Neuron (in vitro differentiated cells): ENCODE results near the gene NR1H4.
"Not testable (repeated sequence)": the region's sequence is repeated elsewhere in the genome, so short reads cannot be mapped to it uniquely, and the experiment has no call there.

Experiments
- H2AFZ ChIP-seq: one replicate; pipeline ENCODE4 v1.6.1; 2013; ENCODE audit warnings: low read depth, mild to moderate bottlenecking, inconsistent platforms, low read length, moderate library complexity
- H3K27me3 ChIP-seq: one replicate; pipeline ENCODE4 v1.6.1; 2013; ENCODE audit warnings: low read length; ENCODE audit not compliant: insufficient read depth
- H3K36me3 ChIP-seq: one replicate; pipeline ENCODE4 v1.6.1; 2013; ENCODE audit warnings: low read length; ENCODE audit not compliant: insufficient read depth
- H3K4me1 ChIP-seq: one replicate; pipeline ENCODE4 v1.6.1; 2013; ENCODE audit warnings: low read length; ENCODE audit not compliant: insufficient read depth
- H3K4me3 ChIP-seq: 2 replicates; pipeline ENCODE4 v1.5.1; 2013; ENCODE audit warnings: mild to moderate bottlenecking, low read length, moderate library complexity
- H3K9me3 ChIP-seq: one replicate; pipeline ENCODE4 v1.6.1; 2013; ENCODE audit warnings: low read length

Gene NR1H4

DNA sequence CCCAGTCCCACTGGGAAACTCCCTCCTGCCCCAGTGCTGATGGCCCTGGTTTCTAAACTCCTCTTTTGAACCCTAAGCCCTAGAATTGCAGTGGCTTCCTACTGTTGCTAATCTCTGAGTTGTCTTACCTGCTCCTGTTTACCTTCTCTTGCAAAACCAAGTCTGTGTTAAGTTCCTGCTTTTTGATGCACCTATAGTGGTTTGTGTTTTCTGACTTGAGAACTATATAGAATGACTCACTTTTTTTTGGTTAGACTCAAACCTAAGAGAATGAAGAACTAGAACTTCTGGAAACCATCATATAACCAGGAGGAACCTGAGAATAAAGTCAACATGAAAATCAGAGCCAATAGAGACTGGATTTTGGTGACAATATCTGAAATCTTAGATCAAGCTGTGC, 94.3 kb downstream of the NR1H4 start:
- H2AFZ ChIP-seq = no peak overlapping the region
- no peak overlapping the region for H3K4me3 ChIP-seq
- peaks cover 11% of the 10 kb centered on the region for H3K27me3 ChIP-seq
- H3K4me1 ChIP-seq = peaks cover 3% of the 10 kb centered on the region
- no peaks in the 10 kb centered on the region for H3K9me3 ChIP-seq
- no peaks in the 10 kb centered on the region for H3K36me3 ChIP-seq

DNA sequence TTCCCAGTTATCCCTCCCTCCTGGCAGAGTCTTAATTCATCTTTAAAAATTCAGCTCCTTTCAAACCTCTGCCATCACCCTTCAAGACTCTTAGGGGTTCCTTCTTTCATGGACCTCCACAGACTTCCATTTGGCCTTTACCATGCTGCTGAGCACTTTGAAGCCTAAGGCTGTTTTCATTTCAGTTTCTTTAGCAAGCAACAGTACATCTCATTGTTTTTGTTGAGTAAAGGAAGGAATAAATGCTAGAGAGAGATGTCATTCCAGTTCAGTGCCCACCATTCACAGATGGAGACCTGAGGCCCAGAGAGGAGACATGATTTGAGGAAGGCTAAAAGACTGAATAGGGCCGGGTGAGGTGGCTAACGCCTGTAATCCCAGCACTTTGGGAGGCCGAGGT, 98.5 kb downstream of the NR1H4 start:
- H3K4me3 ChIP-seq = no peak overlapping the region
- peaks cover 13% of the 10 kb centered on the region for H3K4me1 ChIP-seq
- no peaks in the 10 kb centered on the region for H3K9me3 ChIP-seq
- H3K27me3 ChIP-seq = peaks cover 7% of the 10 kb centered on the region
- no peak overlapping the region for H2AFZ ChIP-seq
- H3K36me3 ChIP-seq = no peaks in the 10 kb centered on the region

DNA sequence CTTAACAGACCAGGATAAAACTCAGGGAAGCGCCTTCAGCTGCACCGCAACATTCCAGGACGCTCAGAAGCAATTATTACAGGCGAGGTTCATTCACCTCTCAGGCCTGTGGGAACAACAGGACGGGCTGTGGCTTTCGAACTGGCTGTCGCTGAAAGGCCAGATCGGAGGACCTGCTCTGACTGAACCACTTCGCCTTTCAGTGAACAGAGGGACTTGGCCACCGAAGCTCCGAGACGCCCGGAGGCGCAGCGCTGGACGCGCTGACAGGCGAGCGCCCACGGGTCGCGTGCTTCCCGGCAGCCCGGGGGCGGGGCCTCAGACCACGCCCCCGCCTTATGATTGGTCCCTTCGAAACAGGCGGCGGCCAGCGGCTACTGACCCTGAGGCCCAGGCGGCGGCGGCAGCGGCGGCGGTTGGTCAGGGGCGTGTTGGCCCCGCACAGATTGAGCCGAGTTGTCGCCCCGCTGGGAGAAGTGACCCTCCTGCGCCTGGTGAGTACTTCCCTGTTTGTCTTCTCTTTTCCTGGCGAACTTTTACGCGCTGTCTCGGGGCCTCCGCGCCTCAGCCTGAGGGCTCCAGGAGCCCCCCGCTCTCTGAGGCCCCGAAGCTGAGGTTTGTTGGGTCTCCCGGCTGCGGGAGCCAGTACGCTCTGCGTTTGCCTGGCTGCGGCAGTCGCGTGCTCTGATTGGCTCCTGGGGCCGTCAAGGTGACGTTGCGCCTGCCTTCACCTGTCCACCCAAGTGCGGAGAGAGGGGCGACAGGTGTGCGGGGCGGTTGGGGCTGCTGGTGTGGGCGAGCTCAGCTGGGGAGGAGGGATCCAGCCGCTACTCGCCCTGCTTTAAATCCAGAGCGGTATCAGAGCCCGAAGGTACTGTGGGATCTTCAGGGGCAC, 99.9 kb downstream of the NR1H4 start, which contains the start of gene GAS2L3:
Gene GAS2L3 (plus strand): TSS at position 393 of the 895 bp plus-strand sequence. CDS start 21,221 bp downstream, outside the sequence.
- peak within 1 kb of the TSS; percentile 79 for H2AFZ ChIP-seq
- H3K9me3 ChIP-seq = peaks cover under 1% of the 10 kb centered on the region
- H3K4me3 ChIP-seq = peak within 1 kb of the TSS; percentile 90
- peaks cover 13% of the 10 kb centered on the region for H3K4me1 ChIP-seq
- no peaks in the 10 kb centered on the region for H3K27me3 ChIP-seq
- peaks cover 2% of the 10 kb centered on the region for H3K36me3 ChIP-seq

DNA sequence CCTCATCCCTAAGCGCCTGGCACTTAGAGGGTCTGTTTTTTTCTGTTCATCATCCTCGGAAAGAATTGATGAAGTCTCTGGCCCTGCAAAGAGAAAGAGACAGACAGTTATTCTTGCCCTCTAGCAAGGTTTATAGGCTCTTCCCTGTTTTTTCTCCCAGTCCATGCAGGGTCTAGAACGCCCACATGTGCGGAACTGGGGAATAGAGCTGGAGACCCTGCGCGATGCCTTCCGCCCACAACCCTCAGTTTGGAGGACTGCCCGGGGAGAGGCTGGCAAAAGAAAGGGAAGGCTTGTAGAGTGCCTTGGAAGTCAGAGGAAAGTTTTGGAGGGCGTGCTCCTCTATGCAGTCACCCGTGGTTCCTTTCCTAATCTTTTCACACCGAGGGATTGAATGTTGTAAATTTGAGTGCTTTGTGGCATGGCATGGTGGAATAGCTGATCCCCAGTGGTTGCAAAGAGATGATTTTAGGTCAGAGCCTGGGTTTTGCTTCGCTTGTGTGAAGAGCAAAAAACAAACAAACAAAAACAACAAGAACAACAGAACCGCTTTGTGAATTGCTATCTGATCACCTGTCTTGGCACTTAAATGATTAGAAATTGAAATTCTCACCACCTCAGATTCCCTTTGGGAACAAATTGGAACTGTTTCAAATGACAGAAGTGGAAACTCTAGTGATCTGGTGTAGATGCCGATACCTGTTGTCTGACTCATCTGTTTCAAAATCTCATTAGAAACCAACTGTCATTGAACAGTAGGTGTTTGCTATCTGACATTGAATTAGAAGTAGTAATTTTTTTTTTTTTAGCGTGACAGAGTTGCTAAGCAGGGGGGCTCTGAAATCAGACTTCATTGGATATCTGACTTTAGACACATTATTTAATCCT, 100.8 kb downstream of the NR1H4 start:
- peak overlapping the region; percentile 79 for H2AFZ ChIP-seq
- peaks cover 5% of the 10 kb centered on the region for H3K9me3 ChIP-seq
- peaks cover 13% of the 10 kb centered on the region for H3K4me1 ChIP-seq
- peaks cover 6% of the 10 kb centered on the region for H3K36me3 ChIP-seq
- peak overlapping the region; percentile 90 for H3K4me3 ChIP-seq
- H3K27me3 ChIP-seq = no peaks in the 10 kb centered on the region

DNA sequence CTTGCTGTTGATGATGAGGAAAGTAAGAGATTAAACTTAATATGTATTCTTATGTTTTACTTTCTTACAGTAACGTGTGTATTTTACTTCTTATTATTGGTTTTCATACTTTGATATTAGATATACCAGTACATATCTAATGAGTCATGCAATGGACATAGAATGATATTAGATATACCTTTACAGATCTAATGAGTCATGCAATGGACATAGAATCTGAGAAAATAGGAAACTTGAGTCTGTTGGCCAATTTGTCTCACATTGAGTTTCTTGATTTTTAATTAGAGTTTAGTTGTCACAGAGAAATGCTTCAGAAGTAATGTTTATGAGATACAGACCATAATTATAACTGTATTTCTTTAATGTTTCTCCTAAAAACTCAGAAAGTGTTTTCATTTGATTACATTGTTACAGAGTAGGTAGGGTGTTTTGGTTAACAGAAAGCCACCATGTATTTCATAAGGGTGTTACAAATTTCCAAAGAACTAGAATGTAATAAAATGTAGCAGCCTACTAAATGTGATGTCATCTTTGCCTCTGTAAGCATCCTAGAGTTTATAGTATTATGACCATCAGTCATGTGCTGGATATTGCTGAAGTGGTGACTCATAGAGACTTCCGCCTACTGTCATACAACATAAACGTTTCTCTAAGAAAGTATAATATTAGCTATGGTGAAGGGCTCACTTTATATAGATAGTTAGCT, 102.8 kb downstream of the NR1H4 start:
- Histone ChIP-seq H3K4me1 (peaks cover 13% of the 10 kb centered on the region), H3K36me3 (peaks cover 6% of the 10 kb centered on the region), H3K9me3 (peaks cover 5% of the 10 kb centered on the region), H2AFZ (no peak overlapping the region), H3K27me3 (no peaks in the 10 kb centered on the region), H3K4me3 (no peak overlapping the region)

DNA sequence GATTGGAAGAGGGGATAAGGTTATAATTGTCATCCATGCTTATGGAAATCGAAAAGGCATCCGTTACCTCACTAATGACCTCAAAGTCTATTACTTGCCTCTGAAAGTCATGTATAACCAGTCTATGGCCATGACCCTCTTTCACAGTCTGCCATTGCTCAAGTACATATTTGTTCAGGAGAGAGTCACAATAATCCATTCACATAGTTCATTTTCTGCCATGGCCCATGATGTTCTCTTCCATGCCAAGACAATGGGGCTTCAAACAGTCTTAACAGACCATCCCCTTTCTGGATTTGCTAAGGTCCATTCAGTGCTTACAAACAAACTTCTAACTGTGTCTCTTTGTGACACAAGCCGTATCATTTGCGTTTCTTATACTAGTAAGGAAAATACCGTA, 105.3 kb downstream of the NR1H4 start:
- no peak overlapping the region for H3K4me3 ChIP-seq
- H3K36me3 ChIP-seq = peaks cover 6% of the 10 kb centered on the region
- H3K9me3 ChIP-seq = peaks cover 12% of the 10 kb centered on the region
- H2AFZ ChIP-seq = no peak overlapping the region
- no peaks in the 10 kb centered on the region for H3K27me3 ChIP-seq
- peaks cover 8% of the 10 kb centered on the region for H3K4me1 ChIP-seq

DNA sequence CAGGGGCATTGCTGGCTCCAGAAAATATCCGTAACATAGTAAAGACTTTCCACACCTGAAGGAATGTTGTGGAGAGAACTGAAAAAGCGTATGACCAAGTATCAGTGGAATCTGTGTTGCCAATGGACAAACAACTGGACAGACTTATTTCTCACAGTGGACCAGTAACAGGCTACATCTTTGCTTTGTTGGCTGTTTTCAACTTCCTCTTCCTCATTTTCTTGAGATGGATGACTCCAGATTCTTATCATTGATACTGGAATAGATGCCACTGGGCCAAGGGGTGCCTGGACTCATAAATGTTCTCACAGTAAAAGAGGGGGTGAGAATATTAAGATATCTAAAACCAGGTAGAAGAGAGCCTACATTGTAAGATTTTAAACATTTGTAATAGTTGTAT, 106.2 kb downstream of the NR1H4 start:
- no peaks in the 10 kb centered on the region for H3K27me3 ChIP-seq
- peaks cover 4% of the 10 kb centered on the region for H3K4me1 ChIP-seq
- no peak overlapping the region for H3K4me3 ChIP-seq
- peaks cover 6% of the 10 kb centered on the region for H3K36me3 ChIP-seq
- H2AFZ ChIP-seq = no peak overlapping the region
- H3K9me3 ChIP-seq = peaks cover 15% of the 10 kb centered on the region

DNA sequence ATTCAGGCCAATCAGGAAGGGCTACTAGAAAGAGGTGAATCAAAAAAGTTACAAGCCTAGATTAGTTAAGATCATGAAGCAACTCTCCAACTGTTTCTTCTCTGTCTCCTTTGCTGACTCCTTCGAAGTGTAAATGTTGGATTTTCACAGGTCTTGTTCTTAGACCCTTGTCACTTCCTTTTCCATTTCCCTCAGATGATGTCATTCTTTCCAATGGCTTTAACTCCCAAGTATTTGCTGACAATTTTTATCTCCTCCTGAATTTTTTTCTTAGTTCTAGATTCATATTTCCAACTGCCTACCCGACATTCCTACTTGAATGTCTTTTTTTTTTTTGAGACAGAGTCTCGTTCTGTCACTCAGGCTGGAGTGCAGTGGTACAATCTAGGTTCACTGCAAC, 110.6 kb downstream of the NR1H4 start:
- Histone ChIP-seq H3K36me3 (no peaks in the 10 kb centered on the region), H3K4me1 (no peaks in the 10 kb centered on the region), H3K4me3 (no peak overlapping the region), H3K27me3 (no peaks in the 10 kb centered on the region), H3K9me3 (peaks cover 11% of the 10 kb centered on the region), H2AFZ (no peak overlapping the region)

DNA sequence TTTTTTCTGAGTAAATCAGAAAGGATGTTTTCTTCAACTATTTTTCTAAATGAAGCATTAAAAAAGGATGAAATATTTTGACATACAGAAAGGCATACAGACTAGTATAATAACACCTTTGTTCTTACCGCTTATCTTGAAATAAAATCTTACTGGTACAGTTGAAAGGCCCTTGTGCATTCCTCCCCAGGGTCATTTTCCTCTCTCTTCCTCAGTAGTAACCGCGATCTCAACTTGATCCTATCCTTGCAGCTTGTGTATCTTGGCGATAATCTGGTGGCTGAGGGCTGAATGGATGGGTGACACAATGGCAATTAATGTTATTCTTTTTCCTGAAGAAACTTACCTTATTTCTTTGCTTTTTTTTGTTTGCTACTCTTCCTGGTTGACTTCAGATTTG, 118.3 kb downstream of the NR1H4 start:
- Histone ChIP-seq H3K27me3 (no peaks in the 10 kb centered on the region), H3K4me1 (peaks cover 36% of the 10 kb centered on the region), H3K4me3 (no peak overlapping the region), H3K9me3 (no peaks in the 10 kb centered on the region), H2AFZ (no peak overlapping the region), H3K36me3 (peaks cover under 1% of the 10 kb centered on the region)

DNA sequence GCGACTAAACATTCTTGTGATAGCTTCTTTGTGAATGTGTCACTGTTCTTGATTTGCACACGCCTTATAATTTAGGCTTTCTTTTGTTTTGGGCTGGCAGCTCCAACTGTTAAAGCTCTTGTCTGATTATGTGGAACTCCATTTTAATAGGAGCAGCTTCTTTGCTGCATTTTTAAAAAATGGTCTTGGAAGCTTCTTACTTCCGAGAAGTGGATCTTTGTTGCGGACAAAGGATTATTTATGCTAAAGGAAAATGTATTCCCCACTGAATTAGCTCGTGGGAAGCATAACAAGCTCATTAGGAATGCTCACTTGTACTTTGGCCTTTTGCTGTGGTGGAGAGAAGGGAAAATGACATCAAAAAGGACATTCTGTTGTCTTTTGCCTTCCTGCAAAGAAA, 119.8 kb downstream of the NR1H4 start:
- Histone ChIP-seq H3K27me3 (no peaks in the 10 kb centered on the region), H3K9me3 (no peaks in the 10 kb centered on the region), H2AFZ (no peak overlapping the region), H3K36me3 (peaks cover 9% of the 10 kb centered on the region), H3K4me1 (peaks cover 40% of the 10 kb centered on the region), H3K4me3 (peak overlapping the region; percentile 65)

DNA sequence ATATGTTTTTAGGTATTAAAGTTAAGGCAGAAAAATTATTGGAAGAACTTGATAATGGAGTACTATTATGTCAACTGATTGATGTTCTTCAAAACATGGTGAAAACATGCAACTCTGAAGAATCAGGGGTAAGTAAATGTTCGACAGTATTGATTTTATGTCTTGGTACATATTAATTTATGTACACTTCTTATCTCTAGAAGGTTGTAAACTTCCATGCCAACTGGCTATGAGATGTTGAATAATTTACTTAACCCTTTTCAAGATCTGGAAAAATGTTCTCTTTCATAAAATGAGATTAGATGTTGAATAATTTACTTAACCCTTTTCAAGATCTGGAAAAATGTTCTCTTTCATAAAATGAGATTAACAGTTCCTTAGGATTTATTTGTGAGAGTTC, 128.0 kb downstream of the NR1H4 start:
- Histone ChIP-seq H2AFZ (no peak overlapping the region), H3K4me1 (peaks cover 7% of the 10 kb centered on the region), H3K4me3 (no peak overlapping the region), H3K27me3 (no peaks in the 10 kb centered on the region), H3K9me3 (peaks cover 6% of the 10 kb centered on the region), H3K36me3 (peaks cover 57% of the 10 kb centered on the region)

DNA sequence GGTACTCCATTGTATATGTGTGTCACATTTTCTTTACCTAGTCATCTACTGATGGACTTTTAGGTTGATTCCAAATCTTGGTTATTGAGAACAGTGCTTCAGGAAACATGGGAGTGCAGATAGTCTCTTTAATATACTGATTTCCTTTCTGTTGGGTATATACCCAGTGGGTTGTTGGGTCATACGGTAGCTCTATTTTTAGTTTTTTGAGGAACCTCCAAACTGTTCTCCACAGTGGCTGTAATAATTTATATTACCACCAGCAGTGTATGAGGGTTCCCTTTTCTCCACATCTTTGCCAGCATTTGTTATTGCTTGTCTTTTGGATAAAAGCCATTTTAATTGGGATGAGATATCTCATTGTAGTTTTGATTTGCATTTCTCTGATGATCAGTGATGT, 129.3 kb downstream of the NR1H4 start:
- peaks cover 60% of the 10 kb centered on the region for H3K36me3 ChIP-seq
- H3K27me3 ChIP-seq, H3K9me3 ChIP-seq, H2AFZ ChIP-seq, H3K4me3 ChIP-seq, H3K4me1 ChIP-seq: not testable (repeated sequence)
